GM10248 (cell line): ENCODE data around the gene FNDC10.

ENCODE experiments used
- CTCF ChIA-PET: fragments of 300-600 bp; sonication (Branson Sonifier 250); formaldehyde crosslinking; extraction: SDS; loops from one replicate; lab custom pipeline; 2021; ENCODE audit warnings: antibody characterized with exemption; lab: Yijun Ruan, JAX
- POLR2A ChIA-PET: fragments of 350-650 bp; sonication (Branson Sonifier 250); formaldehyde crosslinking; extraction: SDS; loops from one replicate; lab custom pipeline; 2020; ENCODE audit warnings: antibody characterized with exemption; lab: Yijun Ruan, JAX
- DNase-seq: peaks from one replicate; pipeline ENCODE4 v3.0.0; 2012; ENCODE audit errors: extremely low spot score
- TF ChIP-seq, protein P1 (sequence below): IDR thresholded peaks from 2 replicates; pipeline ENCODE4 v1.5.1; 2012; ENCODE audit warnings: mild to moderate bottlenecking, low read depth; ENCODE audit errors: extremely low read depth, missing control alignments, control extremely low read depth

FNDC10 gene

GRCh38 chr1:1631782-1632420, 32.0 kb upstream of the FNDC10 start, which contains the start of gene MMP23B:
TSS of gene MMP23B (plus strand) at chr1:1632173. CDS start at chr1:1632219, 46 bp downstream.
- ChIA-PET POLR2A (no interaction called here), CTCF (no interaction called here)
- no peak for DNase-seq
- TF ChIP-seq, protein P1, sequence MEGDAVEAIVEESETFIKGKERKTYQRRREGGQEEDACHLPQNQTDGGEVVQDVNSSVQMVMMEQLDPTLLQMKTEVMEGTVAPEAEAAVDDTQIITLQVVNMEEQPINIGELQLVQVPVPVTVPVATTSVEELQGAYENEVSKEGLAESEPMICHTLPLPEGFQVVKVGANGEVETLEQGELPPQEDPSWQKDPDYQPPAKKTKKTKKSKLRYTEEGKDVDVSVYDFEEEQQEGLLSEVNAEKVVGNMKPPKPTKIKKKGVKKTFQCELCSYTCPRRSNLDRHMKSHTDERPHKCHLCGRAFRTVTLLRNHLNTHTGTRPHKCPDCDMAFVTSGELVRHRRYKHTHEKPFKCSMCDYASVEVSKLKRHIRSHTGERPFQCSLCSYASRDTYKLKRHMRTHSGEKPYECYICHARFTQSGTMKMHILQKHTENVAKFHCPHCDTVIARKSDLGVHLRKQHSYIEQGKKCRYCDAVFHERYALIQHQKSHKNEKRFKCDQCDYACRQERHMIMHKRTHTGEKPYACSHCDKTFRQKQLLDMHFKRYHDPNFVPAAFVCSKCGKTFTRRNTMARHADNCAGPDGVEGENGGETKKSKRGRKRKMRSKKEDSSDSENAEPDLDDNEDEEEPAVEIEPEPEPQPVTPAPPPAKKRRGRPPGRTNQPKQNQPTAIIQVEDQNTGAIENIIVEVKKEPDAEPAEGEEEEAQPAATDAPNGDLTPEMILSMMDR, result no peak

DNA sequence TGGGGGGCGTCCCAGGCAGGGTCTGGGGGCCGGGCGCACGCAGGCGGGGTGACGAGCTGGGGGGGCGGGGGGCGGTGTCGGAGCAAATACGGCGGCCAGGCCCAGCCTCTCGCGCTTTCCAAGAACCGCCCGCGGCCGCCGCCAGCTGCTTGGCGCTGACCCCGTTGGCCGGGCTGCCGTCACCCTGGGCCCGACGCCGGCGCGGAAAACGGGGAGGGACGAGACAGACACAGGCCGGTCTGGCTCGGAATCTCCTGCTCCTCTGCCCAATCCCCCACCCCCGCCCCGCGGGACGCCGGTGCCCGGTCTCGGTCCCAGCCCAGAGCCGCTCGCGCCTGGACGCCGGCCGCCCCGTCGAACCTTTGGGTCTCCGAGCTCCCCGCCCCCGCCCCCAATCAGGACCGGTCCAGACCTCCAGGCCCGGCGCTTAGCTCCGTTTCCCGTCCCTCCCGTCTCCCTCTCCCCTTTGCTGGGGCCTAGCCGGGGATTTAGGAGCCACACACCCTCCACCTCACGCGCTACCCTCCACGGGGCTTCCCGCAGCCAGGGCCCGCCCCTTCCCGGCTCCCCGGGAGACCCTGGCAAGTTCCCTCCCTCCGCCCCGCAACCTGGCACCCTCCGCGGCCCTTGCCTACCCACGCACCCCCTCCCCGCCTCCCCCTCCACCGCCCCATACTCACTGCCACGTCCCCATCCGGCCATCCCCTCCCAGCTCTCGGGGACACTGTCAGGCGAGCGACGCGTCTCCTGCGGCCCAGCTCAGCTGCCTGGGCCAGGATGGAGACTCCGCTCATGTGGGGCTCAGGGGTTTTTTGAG, 31.2 kb upstream of the FNDC10 start:
- ChIA-PET CTCF (no interaction called here), POLR2A (no interaction called here)
- TF ChIP-seq, protein P1, result no peak
- no peak for DNase-seq

DNA sequence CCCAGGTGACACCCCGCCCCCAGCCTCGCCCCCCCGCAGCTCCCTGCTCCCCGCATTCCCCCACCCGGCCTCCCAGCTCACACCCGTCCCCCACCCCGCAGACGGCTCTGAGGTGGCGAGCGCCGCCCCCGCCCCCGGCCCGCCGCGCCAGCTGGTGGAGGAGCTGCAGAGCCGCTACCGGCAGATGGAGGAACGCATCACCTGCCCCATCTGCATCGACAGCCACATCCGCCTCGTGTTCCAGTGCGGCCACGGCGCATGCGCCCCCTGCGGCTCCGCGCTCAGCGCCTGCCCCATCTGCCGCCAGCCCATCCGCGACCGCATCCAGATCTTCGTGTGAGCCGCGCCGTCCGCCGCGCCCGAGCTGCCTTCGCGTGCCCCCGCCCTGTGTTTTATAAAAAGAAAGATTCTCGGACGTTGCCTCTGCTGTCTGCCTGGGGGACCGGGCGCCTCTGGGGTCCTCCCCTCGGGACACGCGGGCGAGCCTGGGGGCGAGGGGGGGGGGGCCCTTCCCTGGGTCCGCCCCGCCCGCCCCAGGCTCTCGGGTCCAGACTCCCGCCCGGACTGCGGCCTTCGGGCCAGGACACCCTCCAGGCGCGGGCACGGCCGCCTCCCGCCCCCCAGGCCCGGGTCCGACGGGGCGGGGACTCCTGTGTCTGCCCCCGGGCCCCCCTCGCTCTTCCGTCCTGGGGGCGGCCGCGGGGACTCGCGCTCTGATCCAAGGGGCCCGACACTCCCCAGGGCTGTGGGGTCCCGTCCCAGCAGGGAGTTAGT, 30.4 kb upstream of the FNDC10 start:
- peak; percentile 100 for DNase-seq
- POLR2A ChIA-PET, result interaction anchor here (0.9 kb wide), 1 partner anchor 150 kb away, joined by 3 read pairs; no protein-coding TSS in a partner anchor
- TF ChIP-seq, protein P1, result no peak
- CTCF ChIA-PET, result interaction anchor here (1.4 kb wide), 1 partner anchor 276 kb away, joined by 4 read pairs; no protein-coding TSS in a partner anchor

DNA sequence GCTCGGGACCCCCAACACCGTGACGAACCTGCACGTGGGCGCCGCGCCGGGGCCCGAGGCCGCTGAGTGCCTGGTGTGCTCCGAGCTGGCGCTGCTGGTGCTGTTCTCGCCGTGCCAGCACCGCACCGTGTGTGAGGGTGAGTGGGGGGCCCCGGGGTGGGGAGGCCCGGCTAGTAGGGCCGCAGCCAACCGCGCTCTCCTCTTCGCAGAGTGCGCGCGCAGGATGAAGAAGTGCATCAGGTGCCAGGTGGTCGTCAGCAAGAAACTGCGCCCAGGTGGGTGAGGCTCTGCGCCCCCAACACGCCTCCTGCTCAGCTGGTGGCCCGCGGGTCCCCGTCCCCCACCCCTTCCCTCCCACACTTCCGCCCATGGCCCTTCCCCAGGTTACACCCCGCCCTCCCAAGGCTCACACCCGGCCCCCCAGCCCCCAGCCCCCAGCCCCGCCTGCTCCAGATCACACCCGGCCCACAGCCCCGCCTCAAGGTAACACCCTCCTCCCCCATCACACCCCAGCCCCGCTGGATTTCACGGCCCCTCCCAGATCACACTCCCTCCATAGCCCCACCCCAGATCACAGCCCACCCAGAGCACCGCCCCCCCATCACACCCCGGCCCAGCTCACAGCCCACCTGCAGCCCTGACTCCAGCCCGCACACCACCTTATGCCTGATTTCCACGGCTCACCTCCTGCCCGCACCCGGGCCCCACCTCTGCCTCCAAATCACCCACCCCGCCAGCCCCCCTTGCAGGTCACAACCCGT, 29.7 kb upstream of the FNDC10 start:
- peak; percentile 78 for DNase-seq
- POLR2A ChIA-PET, result interaction anchor here (0.9 kb wide), 1 partner anchor 151 kb away, joined by 3 read pairs; no protein-coding TSS in a partner anchor
- CTCF ChIA-PET, result interaction anchor here (0.9 to 1.4 kb wide), 4 partner anchors 9 to 279 kb away, joined by 3 to 4 read pairs (median 4); no protein-coding TSS in a partner anchor
- TF ChIP-seq, protein P1, result no peak

GRCh38 chr1:1628754-1629429, 29.0 kb upstream of the FNDC10 start:
- no peak for DNase-seq
- CTCF ChIA-PET, result interaction anchor here (0.9 to 1.4 kb wide), 5 partner anchors 8 to 280 kb away, joined by 3 to 4 read pairs (median 4); no protein-coding TSS in a partner anchor
- TF ChIP-seq, protein P1, result no peak
- POLR2A ChIA-PET, result no interaction called here
